MCF 10A (cell line): ENCODE measurements around the gene COX14. TPM values are rescaled to one million over a fixed set of nuclear protein-coding genes. Genes with fewer than 3 reads are reported as not detected.
"Not testable (repeated sequence)": the region's sequence is repeated elsewhere in the genome, so short reads cannot be mapped to it uniquely, and the experiment has no call there.

Source experiments
- BruUV-seq: library from RNA; stranded (reverse); fragments of 400-500 nt; replicated peaks from 2 replicates; lab custom pipeline; 2021; lab: Mats Ljungman, UMichigan
- CTCF ChIA-PET: fragments of 300-600 bp; sonication (Branson Sonifier 250); formaldehyde crosslinking; extraction: SDS; loops from one replicate; lab custom pipeline; 2021; ENCODE audit warnings: antibody characterized with exemption, inconsistent platforms; lab: Yijun Ruan, JAX
- POLR2A ChIA-PET: fragments of 300-600, 350-650 bp; sonication (Branson Sonifier 250); formaldehyde crosslinking; extraction: SDS; loops from one replicate; lab custom pipeline; 2020; ENCODE audit warnings: antibody characterized with exemption, inconsistent platforms; lab: Yijun Ruan, JAX
- DNase-seq: peaks from one replicate; pipeline ENCODE4 v3.0.0-alpha.2; 2018; ENCODE audit not compliant: unreplicated experiment
- H3K27ac Mint-ChIP-seq: one replicate; pipeline ENCODE4 v1.8.0; 2022; ENCODE audit warnings: mild to moderate bottlenecking, low read depth, mixed read lengths; ENCODE audit not compliant: unreplicated experiment
- H3K27me3 Mint-ChIP-seq: one replicate; pipeline ENCODE4 v1.8.0; 2022; ENCODE audit warnings: mixed read lengths; ENCODE audit not compliant: insufficient read depth, unreplicated experiment
- H3K36me3 Mint-ChIP-seq: one replicate; pipeline ENCODE4 v1.8.0; 2022; ENCODE audit warnings: mild to moderate bottlenecking, moderate library complexity, mixed read lengths; ENCODE audit not compliant: insufficient read depth, unreplicated experiment
- H3K4me1 Mint-ChIP-seq: one replicate; pipeline ENCODE4 v1.8.0; 2022; ENCODE audit warnings: mixed read lengths; ENCODE audit not compliant: insufficient read depth, unreplicated experiment
- H3K4me3 Mint-ChIP-seq: one replicate; pipeline ENCODE4 v1.8.0; 2022; ENCODE audit warnings: mild to moderate bottlenecking, moderate library complexity, mixed read lengths; ENCODE audit not compliant: unreplicated experiment
- H3K9me3 Mint-ChIP-seq: one replicate; pipeline ENCODE4 v1.8.0; 2022; ENCODE audit warnings: mixed read lengths; ENCODE audit not compliant: unreplicated experiment
- CTCF ChIP-seq: fragments of 200-600 bp; IDR thresholded peaks from one replicate; pipeline ENCODE4 v1.8.0; 2022; ENCODE audit warnings: antibody characterized with exemption, mild to moderate bottlenecking; ENCODE audit not compliant: unreplicated experiment
- intact Hi-C: fragments of 100-400 bp; cut with micrococcal nuclease; formaldehyde crosslinking; loops from 2 replicates; pipeline ENCODE4 v1.14.1; 2022
- total RNA-seq: library from RNA; stranded (reverse); gene quantifications from 2 replicates; pipeline ENCODE4 v1.2.3, GENCODE V29; 2022

COX14 gene
- total RNA-seq, 1 experiment from 2014 or later = 43.6 TPM

- TF ChIP-seq CTCF = no peak
- ChIA-PET POLR2A (interaction anchor here (1.2 to 2.4 kb wide), 3 partner anchors 10 to 35 kb away, joined by 3 to 12 read pairs (median 4); partner anchors contain the start of gene COX14), CTCF (interaction anchor here (0.7 to 2.3 kb wide), 4 partner anchors 10 to 1017 kb away, joined by 3 to 14 read pairs (median 4); no protein-coding TSS in a partner anchor)
- Mint-ChIP-seq H3K4me3 (no peak overlapping the region), H3K27ac (no peak overlapping the region), H3K36me3 (peaks cover 12% of the 10 kb centered on the region), H3K27me3 (no peaks in the 10 kb centered on the region), H3K4me1 (no peaks in the 10 kb centered on the region), H3K9me3 (no peaks in the 10 kb centered on the region)
- DNase-seq = no peak
- intact Hi-C loops = no loop called here
- BruUV-seq = no TSS peak
These were observed 35.2 kb downstream of the COX14 start for GRCh38 chr12:50147281-50147680.

- intact Hi-C loops, H3K9me3 Mint-ChIP-seq, H3K4me1 Mint-ChIP-seq, H3K4me3 Mint-ChIP-seq, H3K27ac Mint-ChIP-seq, H3K27me3 Mint-ChIP-seq, DNase-seq, BruUV-seq: not testable (repeated sequence)
- H3K36me3 Mint-ChIP-seq = peaks cover 17% of the 10 kb centered on the region
- POLR2A ChIA-PET = interaction anchor here (1.2 to 2.4 kb wide), 3 partner anchors 9 to 36 kb away, joined by 3 to 12 read pairs (median 4); partner anchors contain the start of gene COX14
- CTCF ChIA-PET = interaction anchor here (0.6 to 2.3 kb wide), 5 partner anchors 9 to 1018 kb away, joined by 3 to 14 read pairs (median 4); no protein-coding TSS in a partner anchor
These were observed 36.0 kb downstream of the COX14 start for GRCh38 chr12:50148011-50148410.

- no peak overlapping the region for H3K4me3 Mint-ChIP-seq
- no peak for DNase-seq
- peaks cover 17% of the 10 kb centered on the region for H3K36me3 Mint-ChIP-seq
- BruUV-seq = no TSS peak
- ChIA-PET CTCF (interaction anchor here (0.7 to 1.8 kb wide), 6 partner anchors 17 to 516 kb away, joined by 3 to 8 read pairs (median 4); partner anchors contain the start of gene CERS5), POLR2A (interaction anchor here (0.9 to 1.6 kb wide), 2 partner anchors 12 to 37 kb away, joined by 3 to 6 read pairs; partner anchors contain the start of gene COX14)
- H3K27ac Mint-ChIP-seq = no peak overlapping the region
- no peaks in the 10 kb centered on the region for H3K27me3 Mint-ChIP-seq
- H3K4me1 Mint-ChIP-seq = no peaks in the 10 kb centered on the region
- intact Hi-C loops = no loop called here
- no peak for TF ChIP-seq CTCF
- no peaks in the 10 kb centered on the region for H3K9me3 Mint-ChIP-seq
These were observed 37.3 kb downstream of the COX14 start for GRCh38 chr12:50149311-50149710.

GRCh38 chr12:50151047-50151687, 39.1 kb downstream of the COX14 start:
- H3K9me3 Mint-ChIP-seq = no peaks in the 10 kb centered on the region
- H3K4me3 Mint-ChIP-seq = no peak overlapping the region
- no peak for TF ChIP-seq CTCF
- H3K4me1 Mint-ChIP-seq = no peaks in the 10 kb centered on the region
- POLR2A ChIA-PET = no interaction called here
- no peaks in the 10 kb centered on the region for H3K27me3 Mint-ChIP-seq
- no peak for DNase-seq
- H3K36me3 Mint-ChIP-seq = peaks cover 16% of the 10 kb centered on the region
- intact Hi-C loops = no loop called here
- BruUV-seq = no TSS peak
- CTCF ChIA-PET = interaction anchor here (0.7 to 1.7 kb wide), 2 partner anchors 9 to 184 kb away, joined by 4 to 7 read pairs; no protein-coding TSS in a partner anchor
- H3K27ac Mint-ChIP-seq = no peak overlapping the region

- CTCF ChIA-PET = interaction anchor here (0.5 to 4.3 kb wide), 7 partner anchors 17 to 209 kb away, joined by 3 to 20 read pairs (median 3); partner anchors contain the start of gene COX14
- intact Hi-C loops, H3K4me1 Mint-ChIP-seq, H3K36me3 Mint-ChIP-seq, H3K9me3 Mint-ChIP-seq, H3K27me3 Mint-ChIP-seq, BruUV-seq, H3K4me3 Mint-ChIP-seq, DNase-seq, H3K27ac Mint-ChIP-seq: not testable (repeated sequence)
- POLR2A ChIA-PET = interaction anchor here (0.8 to 3.3 kb wide), 4 partner anchors 8 to 43 kb away, joined by 3 to 15 read pairs (median 4); partner anchors contain the start of genes CERS5 and COX14
These were observed 42.9 kb downstream of the COX14 start for GRCh38 chr12:50154947-50155346.
